ENCODE measurements around the gene SBF2.

SBF2 gene

DNA sequence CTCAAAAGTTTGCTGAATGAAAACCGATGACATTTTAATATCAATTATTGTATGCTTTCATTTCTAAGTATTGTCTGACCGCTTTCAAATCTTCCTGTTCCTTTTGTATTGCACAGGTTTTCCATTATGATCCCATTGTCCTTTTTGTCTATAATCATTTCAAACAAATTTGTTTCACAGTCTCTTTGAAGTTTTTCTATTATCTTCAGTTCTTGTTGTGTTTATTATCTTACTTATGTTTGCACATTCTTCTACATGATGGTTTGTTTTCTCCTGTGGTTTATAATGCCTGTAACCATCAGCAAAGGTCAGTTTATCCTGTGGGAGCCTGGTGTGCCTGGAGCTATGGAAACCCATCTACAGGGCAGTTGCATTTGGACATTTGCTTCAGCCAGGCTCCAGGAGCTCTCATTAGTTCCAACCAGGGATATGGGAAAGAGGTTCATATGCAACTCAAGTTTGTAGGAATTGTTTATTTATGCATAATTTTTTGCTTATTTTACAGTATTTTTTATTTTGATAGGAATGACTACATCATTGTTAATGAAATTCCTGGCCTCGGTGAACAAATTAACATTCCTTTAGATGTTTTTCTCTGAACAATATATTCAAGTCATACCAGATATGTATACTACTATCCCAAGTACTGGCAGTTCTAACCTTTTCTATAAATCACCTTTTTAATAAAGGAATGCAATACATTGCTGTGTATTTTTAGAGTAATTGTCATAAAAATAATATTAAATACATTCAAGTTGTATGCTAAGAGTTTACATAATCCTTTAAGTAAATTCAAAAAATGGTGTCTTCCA, 179.2 kb downstream of the SBF2 start:
- TF ChIP-seq, protein P1, sequence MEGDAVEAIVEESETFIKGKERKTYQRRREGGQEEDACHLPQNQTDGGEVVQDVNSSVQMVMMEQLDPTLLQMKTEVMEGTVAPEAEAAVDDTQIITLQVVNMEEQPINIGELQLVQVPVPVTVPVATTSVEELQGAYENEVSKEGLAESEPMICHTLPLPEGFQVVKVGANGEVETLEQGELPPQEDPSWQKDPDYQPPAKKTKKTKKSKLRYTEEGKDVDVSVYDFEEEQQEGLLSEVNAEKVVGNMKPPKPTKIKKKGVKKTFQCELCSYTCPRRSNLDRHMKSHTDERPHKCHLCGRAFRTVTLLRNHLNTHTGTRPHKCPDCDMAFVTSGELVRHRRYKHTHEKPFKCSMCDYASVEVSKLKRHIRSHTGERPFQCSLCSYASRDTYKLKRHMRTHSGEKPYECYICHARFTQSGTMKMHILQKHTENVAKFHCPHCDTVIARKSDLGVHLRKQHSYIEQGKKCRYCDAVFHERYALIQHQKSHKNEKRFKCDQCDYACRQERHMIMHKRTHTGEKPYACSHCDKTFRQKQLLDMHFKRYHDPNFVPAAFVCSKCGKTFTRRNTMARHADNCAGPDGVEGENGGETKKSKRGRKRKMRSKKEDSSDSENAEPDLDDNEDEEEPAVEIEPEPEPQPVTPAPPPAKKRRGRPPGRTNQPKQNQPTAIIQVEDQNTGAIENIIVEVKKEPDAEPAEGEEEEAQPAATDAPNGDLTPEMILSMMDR (IDR thresholded peaks at IDR 0.05; ENCODE audit: insufficient read depth, low read depth, low read length, missing control alignments), result no peak
- no peak for DNase-seq (ENCODE audit: low read depth)
- no peak overlapping the region for H3K4me3 ChIP-seq (ENCODE audit: low read length)

DNA sequence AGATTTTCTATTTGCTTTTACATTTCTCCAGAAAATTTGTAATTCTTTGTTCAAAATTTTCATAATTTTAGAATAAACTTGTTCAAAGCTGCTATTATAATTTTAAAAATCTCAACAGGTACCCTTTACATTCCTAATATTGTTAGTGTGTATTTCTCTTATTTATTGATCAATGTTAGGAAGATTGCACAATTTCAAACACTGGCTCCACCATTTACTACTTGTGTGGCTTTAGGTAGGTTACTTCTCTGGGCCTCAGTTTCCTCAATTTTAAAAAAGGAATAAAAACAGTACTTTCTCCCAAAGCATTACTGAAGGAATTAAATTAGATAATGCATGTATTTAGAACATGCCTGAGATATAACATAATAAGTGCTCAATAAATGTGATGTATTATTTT, 180.2 kb downstream of the SBF2 start:
- DNase-seq (ENCODE audit: low read depth), result no peak
- H3K4me3 ChIP-seq (ENCODE audit: low read length), result no peak overlapping the region
- TF ChIP-seq, protein P1 (IDR thresholded peaks at IDR 0.05; ENCODE audit: insufficient read depth, low read depth, low read length, missing control alignments), result no peak

DNA sequence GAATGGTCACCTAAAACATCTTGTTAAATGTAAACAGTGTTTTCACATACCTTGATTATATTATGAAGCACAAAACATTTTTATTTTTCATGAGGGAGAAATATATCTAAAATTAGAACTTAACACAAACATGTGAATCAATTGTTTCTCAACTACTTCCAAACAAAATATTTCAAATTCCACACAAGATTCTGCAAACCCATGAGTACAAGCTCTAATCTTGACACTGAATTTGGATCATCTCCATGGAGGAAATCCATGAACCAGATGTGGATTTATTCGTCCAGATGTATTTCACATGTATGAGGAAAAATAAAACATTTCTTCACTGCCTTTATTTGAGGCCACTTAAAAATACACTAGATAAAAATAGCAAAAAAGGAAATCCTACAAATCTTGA, 184.2 kb downstream of the SBF2 start:
- no peak for DNase-seq (ENCODE audit: low read depth)
- no peak overlapping the region for H3K4me3 ChIP-seq (ENCODE audit: low read length)
- TF ChIP-seq, protein P1 (IDR thresholded peaks at IDR 0.05; ENCODE audit: insufficient read depth, low read depth, low read length, missing control alignments), result no peak

DNA sequence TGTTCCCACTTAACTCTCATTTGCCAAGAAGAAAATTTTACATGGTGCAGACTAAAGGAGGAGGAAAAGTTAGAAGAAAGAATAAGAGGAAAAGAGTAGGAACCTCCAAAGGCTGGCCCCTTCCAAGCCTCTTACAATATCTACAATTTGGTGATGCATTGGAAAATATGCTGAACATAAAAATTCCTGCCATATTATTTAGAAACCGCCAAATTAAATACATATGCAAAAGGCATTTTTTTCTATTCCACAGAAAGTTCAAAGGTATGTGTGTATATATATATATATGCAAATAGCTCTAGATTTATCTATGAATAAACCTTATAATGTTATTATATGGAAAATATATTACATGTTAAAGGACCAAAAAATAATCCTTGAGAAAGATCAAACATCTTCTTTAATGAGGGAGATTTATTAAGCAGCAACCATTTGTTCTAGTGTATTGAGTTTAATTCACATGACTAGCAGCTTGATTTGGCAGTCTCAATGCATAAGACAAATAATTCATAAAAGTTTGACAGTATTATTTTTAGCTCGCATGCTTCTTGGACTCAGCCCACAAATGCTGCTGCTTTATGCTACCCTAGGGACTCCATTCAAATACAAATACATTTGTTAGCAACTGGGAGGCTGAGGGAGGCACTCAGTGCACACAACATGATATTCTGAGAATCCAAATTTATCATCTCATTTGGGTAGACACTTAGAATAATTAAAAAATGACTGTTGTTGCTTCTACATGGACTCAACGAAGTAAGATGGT, 184.9 kb downstream of the SBF2 start:
- no peak for DNase-seq (ENCODE audit: low read depth)
- H3K4me3 ChIP-seq (ENCODE audit: low read length), result no peak overlapping the region
- TF ChIP-seq, protein P1 (IDR thresholded peaks at IDR 0.05; ENCODE audit: insufficient read depth, low read depth, low read length, missing control alignments), result no peak

DNA sequence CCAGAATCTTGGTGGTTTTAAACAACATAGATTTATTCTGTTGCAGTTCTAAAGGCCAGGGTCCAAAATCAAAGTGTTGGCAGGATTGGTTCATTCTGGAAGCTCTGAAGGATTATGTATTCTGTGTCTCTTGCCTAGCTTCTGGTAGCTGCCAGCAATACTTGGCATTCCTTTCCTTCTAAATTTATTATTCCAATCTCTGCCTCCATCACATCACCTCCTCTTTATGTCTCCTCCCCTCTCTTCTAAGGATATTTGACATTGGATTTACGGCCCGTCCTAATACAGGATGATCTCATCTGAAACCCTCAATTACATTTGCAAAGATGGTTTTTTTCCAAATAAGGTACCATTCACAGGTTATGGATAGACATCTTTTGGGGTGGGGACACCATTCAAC, 186.5 kb downstream of the SBF2 start:
- no peak for DNase-seq (ENCODE audit: low read depth)
- H3K4me3 ChIP-seq (ENCODE audit: low read length), result no peak overlapping the region
- TF ChIP-seq, protein P1 (IDR thresholded peaks at IDR 0.05; ENCODE audit: insufficient read depth, low read depth, low read length, missing control alignments), result no peak

DNA sequence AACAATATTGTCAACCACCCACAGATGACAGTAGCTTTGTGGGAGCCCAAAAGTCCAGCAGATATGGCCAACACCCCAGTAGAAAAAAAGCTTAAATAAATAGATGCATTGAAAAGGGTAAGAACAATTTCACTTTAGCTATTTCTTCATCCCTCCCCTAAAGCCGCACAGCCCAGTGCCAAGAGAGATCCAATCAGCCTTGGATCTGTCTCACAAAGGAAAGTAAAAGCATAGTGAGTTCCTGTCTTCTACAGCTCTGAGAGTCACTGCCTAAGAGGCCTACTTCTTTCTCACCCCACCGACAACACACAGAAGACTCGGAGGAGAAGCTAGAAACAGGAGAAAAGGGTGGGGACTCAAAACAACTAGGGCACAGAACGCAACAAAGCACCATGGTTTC, 196.4 kb downstream of the SBF2 start:
- H3K4me3 ChIP-seq (ENCODE audit: low read length), result no peak overlapping the region
- TF ChIP-seq, protein P1 (IDR thresholded peaks at IDR 0.05; ENCODE audit: insufficient read depth, low read depth, low read length, missing control alignments), result no peak
- no peak for DNase-seq (ENCODE audit: low read depth)
